Left ventricle myocardium superior (tissue), 1 donor: ENCODE data around the gene NTM. TPM values are rescaled to one million over a fixed set of nuclear protein-coding genes. Genes with fewer than 3 reads are reported as not detected.

ENCODE experiments used
- ATAC-seq: fragments of 200-7000 bp; cut with Tn5 transposase; one replicate; pipeline ENCODE4 v1.9.1; 2020; ENCODE audit warnings: mild to moderate bottlenecking, moderate library complexity
- DNase-seq: peaks from one replicate; pipeline ENCODE4 v3.0.0-alpha.2; 2020
- intact Hi-C: fragments of 100-400 bp; cut with micrococcal nuclease; formaldehyde crosslinking; loops from one replicate; pipeline ENCODE4 v1.11.0; 2022
- total RNA-seq: library from RNA; stranded (reverse); fragmentation: NEBNext Ultra II Directional; extraction: Animal tissue kit (Norgen Biotek cat#: 25700); gene quantifications from one replicate; pipeline ENCODE4 v1.2.1, GENCODE V29; 2021
- donor health status: DM: no; HTN: yes; CAD: no; lungs with severe emphysema.

The NTM gene
- total RNA-seq, 1 donor from 2014 or later = 3.3 TPM

DNA sequence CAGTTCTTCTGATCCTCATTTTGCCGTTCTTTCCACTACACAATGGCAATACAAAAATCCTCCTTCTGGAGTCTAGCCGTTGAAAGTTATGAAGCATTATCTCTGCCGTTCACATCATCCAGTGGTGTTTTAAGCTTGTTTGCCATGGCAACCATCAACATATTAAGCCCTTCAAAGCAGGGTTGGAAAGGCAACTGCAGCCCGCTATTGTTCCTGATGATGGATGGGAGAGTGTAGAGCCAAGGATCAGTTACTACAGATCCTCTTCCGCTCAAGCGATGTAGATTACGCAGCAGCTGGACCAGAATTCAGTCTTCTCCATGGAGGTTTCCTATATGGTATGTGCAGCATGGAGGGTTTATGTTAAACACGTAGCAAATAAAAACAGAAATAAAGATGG, 352.7 kb downstream of the NTM start:
- DNase-seq (no peak), ATAC-seq (no peak)
- intact Hi-C loops = no loop called here

DNA sequence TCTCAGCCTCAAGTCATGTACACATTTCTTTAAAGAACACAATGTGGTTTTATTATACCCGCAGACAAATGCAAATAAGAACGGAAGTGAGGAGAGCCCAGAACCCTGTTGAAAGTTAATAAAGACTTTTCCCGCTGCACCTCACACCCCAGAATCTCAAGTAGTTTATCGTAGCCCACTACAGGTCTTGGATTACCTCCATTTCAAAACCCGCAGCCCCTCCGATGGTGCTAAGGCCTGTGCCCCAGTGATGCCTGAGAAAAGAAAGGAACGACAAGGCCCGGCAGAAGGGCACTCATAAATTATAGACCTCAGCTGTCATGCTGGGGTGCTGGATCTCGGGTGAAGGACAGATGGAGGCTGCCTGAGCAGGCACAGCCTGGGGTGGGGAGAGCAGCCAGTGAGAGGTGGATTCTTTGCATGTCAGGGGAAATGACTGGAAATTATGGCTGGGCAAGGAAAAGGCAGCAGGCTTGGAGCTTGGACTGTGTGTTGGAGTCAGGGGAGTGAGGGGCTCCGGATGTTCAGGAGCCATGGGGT, 354.1 kb downstream of the NTM start:
- ATAC-seq = no peak
- intact Hi-C loops = no loop called here
- no peak for DNase-seq

DNA sequence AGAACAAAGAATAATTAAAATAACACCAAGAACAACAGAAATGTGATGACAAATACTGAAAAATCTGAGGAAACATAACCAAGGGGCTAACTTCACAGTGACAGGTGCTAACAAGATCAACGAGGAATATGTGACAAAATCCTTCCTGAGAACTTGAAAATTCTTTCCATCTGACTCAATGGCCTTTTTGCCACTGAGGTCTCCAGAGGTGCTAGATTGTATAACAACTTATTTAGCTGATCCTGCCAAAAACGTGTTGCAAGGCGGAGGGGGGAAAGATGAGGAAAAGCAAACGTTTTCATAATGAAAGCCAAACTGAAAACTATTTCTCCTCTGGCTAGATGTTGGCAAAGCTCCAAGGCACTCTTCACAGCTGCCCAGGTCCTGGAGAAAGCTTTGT, 364.5 kb downstream of the NTM start:
- intact Hi-C loops = no loop called here
- no peak for ATAC-seq

DNA sequence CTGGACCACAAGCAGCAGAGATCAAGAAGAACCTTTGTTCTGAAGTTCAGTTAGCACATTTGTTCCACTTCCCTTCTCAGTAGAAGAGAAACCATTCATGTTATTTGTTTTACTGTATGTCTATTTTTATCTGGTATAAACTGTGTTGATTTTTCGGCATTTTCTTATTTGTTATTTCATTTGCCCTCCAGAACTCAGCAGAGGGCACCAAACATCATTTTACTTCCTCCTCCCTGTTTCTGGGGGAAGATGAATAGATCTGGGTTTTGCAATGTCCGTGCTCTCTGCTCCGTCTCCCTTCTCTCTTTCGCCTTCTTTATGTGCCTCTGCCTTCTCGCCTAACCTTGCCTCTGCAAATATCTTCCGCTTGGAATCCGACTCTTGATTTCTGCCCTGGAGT, 366.9 kb downstream of the NTM start:
- ATAC-seq (no peak), DNase-seq (no peak)
- intact Hi-C loops = no loop called here

More for the DNA sequence above, 364.5 kb downstream of the NTM start:
- DNase-seq = no peak

DNA sequence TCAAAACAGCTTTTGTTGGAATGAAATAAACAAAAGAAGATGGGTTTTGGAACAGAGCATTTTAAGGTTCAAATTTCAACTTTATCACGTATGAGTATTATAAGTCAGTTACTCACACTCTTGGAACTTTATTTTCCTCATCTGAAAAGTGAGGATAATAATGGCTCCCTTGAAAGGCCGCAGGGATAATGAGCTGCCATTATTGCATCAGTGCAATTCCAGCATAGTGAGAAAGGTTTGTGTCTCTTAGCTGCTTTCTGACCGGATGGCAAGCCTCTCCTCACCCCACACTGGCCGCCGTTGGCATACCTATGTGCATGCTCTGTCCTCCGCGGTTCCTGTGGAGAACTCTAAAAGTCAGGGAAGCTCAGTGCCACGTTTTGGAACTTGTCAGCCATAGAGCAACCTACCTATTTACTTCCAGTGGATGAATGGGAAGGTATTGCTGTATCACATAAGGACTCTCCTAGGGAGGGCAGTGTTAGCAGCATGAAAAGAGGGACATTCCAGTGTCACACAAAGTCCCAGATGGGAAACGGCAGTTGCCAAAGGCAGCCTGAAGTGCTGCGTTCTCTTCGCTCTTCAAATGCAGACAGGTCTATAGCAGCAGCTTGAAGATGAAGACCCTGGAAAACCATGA, 368.9 kb downstream of the NTM start:
- intact Hi-C loops = no loop called here
- no peak for ATAC-seq
- DNase-seq = no peak

DNA sequence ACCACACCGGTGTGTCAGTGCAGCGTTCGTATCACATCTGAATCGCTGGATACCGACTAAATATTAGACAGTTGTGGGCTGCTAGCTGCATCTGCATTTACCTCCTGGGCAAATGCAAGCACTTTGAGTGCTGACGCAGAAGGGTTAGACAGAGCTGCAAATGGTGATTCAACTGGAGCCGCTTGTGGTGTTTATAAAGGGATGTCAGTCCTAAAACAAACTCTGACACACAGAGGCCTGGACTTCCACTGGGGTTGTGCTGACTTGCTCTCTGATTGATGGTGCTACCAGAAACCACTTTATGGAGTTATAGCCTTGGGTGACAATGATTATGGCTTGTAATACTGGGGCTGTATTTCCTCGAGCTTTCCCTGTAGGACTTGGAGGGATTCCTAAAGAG, 374.4 kb downstream of the NTM start:
- ATAC-seq (no peak), DNase-seq (no peak)
- intact Hi-C loops = no loop called here

DNA sequence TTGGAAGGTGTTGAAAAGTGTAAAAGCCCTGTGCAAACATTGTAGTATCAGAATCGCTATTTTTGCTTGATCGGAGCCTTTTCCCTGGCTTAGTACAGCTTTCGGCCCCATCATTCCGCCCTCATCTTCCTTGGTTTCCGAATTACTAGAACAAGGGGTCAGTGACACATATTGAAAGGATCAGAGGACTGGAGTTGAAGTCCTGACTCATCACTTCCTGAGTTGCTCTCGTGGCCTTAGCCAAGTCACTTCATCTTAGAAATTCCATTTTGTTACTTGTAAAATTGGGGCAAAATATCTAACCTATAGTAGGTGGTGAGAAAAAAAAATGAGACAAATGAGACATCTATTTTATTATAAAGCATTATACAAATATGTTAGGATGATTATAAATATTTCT, 375.0 kb downstream of the NTM start:
- ATAC-seq = no peak
- intact Hi-C loops = no loop called here

DNA sequence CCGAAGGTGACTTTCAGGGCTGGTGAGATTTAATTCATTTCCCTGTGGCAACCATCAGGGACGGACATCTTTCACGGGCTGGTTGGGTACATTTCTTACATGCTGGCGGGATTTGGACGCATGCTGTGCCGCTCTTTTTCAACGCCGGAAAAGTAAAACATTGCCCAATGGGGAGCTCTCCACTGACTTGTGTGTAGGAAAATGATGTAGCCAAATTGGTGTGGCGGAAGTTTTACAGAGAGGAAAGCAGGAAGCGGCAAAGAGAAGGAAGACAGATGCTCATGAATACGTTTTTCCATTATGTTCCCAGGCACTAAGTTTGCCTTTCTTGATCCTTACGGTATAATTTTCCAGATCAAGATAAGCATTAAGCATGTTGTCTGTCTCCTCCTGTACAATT, 375.8 kb downstream of the NTM start:
- DNase-seq = no peak
- intact Hi-C loops = no loop called here
- ATAC-seq = no peak

More for the DNA sequence above, 375.0 kb downstream of the NTM start:
- no peak for DNase-seq

DNA sequence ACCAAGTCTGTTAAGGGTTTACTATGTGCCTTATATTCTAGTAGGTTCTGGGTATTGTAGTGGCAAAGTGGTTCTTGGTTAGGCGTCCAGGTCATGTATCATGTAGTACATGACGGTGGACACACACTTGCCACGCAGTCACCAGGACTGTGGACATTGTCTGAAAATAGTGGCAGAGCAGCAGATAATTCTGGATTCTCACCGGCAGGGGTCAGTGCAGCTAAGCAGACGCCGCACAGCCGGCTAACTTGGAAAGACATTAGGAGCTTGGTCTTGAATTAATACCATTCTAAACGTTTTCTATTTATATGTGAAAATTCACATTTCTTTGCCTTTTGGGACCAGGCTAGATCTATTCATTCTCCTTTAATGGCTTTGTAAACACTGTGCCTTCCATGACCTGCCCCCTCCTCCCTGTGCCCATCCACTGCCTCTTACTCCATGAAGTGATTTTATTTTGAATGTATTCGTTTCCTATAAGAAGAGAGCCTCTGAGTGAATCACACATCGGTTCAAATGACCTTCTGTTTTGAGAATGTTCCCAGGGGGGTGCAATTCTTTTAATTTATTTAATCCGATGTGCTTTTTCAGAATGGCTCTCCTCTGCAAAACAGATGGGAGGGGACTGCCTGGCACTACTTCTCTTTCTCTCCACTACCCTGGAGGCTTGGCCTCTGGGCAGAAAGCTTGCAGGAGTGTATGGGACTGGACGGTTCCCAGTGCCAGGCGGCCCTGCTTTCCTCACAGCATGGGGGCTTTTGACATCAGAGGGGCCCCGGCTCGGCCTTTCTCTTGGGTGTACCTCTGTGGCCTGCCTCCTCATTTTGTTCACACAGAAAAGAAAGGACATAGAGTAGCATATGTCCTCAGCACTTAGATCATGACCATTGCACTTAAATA, 378.0 kb downstream of the NTM start:
- intact Hi-C loops = no loop called here
- ATAC-seq = peak; percentile 77
- peak; percentile 56 for DNase-seq

DNA sequence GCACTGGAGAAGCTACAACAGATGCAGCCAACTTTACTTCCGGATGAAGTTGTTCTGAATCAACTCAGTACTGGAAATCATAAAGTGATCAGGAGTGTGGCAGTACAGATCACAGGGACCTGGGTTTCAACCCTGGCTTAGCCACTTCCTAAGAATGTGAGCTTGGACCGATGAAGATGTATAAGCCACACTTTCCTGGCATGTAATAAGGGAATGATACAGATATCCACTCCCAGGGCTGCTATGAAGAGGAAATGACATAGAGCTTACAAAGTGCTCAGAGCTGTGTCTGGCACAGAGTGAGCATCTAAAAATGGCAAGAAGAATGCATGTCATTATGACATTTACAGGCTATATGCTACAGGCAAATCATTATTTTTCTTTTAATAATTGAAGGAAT, 378.7 kb downstream of the NTM start:
- ATAC-seq (peak; percentile 37), DNase-seq (no peak)
- intact Hi-C loops = no loop called here

DNA sequence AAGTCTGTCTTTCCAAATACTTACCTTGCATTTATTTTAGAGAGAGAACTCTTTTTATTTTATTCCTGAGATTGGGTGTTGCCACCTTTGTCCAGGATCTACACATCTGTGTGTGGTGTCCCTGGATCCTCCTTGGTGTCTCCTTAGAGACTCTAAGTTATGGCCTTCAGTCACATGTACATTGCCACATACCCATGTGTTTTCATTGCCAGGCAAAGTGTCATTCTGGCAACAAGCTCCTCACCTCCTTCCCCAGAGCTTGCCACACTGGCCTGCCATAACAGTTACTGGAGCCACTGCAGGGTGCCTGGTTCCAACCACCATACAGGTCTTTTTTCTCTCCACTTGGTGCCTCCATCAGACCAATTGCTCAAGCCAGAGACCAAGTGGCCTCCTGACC, 379.7 kb downstream of the NTM start:
- DNase-seq (no peak), ATAC-seq (no peak)
- intact Hi-C loops = no loop called here

DNA sequence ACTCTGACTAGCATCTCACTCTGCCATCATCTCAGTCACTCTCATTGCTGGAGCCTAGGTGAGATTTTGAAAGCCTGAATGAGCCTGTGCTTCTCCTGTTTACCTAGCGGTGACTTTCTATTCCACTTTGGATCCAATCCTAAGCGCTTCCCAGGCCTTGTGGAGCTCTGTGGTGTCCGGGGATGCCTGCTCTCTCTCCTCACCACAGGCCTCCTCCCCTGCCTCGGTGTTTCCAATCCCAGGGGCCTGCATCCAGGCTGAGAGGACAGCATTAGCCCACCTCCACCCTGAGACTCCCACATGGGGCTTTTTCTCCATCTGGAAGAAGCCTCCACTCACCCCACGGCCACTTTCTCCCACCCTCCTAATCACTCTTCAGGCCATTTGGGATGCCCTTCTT, 380.3 kb downstream of the NTM start:
- intact Hi-C loops = no loop called here

DNA sequence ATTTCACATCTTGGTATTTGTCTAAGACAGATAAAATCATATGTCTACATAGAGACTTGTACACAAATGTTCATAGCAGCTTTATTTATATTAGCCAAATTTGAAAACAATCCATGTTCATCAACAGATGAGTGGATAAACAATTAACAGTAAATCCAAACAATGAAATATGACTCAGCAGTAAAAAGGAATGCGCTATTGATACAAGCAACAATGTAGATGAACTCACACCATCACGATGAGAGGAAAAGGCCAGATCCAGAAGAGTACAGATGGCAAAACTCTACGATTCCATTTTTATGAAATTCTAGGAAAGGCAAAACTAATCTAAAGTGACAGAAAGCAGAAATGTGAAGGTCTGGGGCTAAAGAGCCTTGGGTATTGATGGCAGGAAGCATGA, 384.3 kb downstream of the NTM start:
- intact Hi-C loops = no loop called here
- no peak for ATAC-seq
- DNase-seq = no peak

More for the DNA sequence above, 380.3 kb downstream of the NTM start:
- DNase-seq = no peak
- no peak for ATAC-seq

DNA sequence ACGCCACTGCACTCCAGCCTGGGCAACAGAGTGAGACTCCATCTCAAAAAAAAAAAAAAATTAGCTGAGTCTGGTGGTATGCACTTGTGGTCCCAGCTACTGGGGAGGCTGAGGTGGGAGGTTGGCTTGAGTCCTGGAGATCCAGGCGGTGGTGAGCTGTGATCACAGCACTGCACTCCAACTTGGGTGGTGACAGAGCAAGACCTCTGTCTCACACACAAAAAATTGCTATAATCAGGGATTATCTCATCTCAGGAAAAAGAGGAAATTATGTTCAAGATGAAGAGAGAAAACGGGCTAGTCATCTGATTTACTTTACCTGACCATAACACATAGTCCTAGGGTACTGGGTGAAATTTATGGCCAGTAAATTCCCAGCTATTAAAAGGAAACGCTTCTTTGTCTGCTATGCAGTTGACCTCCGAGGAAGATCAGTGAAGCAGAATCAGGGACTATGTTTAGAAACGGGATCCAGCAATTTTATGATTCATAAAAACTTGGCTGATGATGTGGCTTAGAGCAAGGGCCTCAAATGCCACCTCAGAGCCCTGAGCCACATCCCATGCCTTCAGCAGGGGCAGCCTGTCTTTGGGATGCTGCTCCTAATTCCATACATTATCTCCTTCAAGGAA, 386.2 kb downstream of the NTM start:
- DNase-seq (no peak), ATAC-seq (no peak)
- intact Hi-C loops = no loop called here

DNA sequence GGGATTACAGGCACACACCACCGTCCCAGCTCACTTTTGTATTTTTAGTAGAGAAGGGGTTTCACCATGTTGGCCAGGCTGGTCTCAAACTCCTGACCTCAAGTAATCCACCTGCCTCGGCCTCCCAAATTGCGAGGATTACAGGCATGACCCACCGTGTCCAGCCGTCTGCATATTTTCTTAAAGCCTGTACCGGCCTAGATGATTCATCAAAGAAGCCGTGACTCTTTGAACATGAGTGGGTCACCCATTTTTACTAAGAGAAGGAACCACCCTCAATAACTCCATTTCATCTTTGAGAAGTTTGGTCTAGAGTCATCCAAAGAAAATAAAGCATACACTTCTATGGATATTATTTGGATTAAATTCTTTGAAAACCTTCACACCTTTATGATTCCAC, 388.3 kb downstream of the NTM start:
- intact Hi-C loops = no loop called here
- DNase-seq (no peak), ATAC-seq (no peak)

DNA sequence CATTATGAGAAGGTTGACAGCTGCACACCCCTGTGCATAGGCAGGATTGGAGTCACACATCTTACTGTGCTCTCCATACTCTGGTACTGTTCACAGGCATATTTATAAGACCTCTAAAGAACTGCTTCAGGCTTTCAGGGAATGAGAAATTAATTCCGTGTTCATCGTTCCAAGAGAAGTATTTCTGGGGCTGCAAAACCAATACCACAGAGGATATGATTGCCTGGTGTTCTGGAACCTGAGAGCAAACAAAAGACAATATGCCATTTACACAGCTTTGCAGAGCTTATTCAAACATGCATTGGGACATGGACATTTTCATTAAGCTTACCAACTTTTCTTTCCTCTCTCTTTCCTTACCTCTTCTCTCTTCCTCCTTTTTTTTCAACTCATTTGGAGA, 388.7 kb downstream of the NTM start:
- ATAC-seq = no peak
- intact Hi-C loops = no loop called here
- no peak for DNase-seq

DNA sequence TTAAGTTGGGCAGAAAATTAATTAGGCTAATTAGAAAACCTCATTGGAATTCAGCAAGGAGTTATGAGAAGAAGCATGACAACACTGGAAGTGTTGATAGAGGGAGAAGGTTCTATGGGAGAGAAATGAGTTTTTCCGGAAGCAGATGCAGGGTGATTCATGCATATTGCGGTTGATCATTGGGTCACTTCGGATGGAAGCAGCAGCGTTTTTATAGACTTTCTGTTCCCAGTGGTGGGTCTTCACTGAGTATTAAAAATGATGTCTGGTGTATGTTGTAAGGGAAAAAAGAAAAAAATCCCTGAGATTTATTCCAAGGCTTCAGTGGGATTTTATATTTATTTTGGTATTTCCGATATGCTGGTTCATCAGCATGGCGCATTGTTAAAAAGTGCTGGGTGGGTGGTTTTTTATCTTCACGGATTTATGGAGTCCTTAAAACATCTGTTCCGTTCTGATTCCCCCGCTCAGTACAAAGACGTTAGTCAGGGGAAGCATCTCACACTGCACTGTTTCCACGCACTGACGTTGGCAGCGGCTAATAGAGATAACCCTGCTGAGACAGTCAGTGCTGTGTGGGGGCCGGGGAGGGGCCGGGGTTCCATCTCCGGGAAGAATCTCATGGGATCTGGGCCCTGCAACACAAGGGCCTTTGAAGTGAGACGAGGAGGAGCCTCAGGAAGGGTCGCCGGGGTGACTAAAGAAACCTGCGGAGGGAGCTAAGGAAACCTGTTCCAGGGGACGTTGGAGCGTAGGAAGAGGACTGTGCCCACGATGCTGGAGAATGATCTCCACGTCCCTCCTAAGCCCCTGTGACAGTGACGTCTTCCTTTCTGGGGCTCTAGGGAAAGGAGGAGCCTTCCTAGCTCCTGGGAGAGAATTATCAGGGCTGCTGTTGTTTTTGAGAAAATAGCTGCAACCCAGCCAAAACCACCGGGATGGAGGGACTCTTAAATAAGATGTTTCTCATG, 390.0 kb downstream of the NTM start:
- DNase-seq = no peak
- intact Hi-C loops = no loop called here
- ATAC-seq = no peak

DNA sequence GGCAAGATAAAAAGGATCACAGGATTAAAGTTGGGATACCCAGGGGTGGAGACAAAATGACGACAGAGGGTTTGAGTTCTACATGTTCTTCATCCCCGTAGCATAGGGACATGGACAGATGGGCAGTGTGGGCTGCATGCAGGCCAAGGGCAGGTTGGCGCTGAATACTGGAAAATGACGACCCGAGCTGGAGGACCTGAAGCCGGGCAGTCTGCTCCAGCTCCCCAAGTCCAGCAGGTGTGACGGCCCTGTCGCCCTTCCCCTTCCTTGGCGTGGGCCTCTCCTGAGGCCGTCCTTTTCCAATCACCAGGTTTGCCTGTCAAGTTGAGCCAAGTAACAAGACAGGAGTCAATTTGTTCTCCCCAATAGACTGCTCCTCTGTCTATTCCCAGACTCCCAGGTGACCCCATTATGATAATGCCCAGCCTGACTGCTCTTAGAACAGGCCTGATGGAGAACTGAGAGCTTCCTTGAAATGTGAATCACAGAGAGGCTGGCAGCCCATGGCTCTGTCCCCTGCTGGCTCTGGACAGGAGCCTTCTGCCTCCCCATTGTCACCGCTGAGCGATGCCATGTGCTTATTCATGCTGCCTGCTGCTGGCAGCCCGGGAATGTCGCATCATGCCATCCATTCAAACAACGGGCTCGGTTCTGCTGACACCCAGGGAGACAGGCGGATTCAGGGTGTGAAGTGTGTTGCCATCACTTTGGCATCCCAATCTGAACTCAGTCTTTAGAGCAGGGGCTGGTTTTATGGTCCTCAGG, 392.1 kb downstream of the NTM start:
- intact Hi-C loops = no loop called here
- no peak for ATAC-seq
- no peak for DNase-seq
